ENCODE data around the gene SSRP1.

The SSRP1 gene

DNA sequence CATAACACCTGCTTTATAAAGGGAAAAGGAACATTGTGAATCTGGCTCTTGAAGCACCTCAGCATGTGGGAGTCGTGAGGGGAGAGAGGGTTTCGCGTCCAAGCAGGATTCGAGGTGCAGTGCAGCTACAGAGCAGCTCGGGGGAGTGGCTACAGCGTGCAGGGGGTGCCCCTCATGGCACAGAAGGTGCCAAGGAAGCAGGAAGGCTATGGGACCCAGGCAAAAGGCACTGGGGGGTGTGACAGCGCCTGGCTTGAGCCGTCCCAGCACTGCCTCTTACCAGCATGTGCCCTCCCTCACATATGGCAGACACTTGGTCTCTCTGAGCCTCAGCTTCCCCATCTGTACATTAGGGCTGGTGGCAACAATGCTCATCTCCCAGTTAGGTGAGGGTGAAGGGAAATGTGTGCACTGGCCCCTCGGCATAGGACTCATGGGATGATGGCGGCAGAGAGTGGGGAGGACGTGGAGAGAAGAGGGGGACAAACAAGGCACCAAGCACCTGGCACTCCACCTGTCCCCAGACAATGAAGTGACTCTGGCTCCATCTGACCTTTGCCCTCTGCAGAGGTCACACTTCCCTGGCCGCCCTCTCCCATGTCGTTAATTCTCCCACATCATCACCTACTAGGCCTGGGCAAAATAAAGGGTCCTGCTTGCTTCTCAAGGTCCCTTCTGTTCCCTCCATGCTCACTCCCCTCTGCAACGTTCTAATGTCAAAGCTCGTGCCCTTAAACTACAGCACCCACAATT is 21.3 kb downstream of the SSRP1 start:
- DNase-seq: no peak

DNA sequence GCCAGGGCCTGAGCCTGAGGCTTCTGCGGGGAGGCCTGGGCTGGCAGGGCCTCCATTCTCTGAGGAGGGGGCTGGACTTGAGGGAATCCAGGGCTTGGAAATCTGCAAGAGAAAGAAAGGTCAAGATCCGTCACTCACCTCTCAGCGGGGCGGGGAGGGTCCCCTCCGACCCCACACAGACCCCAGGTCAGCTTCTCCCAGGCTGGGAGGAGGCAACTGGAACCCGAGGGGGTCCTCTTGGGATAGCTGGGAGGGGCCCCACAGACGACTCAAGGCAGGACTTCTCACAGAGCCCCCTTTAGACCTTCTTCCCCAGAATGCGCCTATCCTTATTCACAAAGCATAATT is 21.9 kb downstream of the SSRP1 start:
- DNase-seq: no peak

DNA sequence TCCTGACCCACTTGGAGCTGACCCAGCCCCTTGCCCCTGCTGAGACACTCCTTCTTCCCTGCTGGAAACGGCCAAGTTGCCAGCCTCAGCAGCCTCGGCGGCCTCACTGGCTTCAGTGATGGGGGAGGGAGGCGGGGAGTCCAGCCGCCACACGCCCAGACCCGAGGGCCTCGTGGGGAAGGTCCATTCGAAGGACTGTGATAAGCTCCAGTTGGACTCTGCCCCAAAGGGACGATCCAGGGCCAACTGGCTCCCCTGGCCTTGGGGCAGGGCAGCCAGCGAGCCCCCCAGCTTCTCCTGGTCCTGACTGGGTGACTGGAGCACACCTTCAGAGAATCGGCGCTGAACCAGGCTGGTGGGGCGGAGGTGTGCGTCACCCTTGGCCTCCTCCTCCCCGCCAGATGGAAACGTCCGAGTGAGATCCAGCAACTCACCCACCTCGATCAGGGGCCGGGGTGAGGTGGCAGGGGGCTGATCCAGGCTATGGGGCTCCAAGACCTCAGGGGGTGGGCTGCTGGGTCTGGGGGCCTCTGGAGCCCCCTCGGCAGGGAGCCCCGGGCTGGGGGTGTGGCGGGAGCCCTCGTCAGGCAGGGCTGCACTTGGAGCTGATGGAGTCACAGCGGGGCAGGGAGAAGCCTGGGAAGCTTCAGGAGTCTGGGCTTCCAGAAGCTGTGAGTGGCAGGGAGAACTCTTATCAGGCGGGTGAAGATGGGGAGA is 22.5 kb downstream of the SSRP1 start:
- DNase-seq: no peak

DNA sequence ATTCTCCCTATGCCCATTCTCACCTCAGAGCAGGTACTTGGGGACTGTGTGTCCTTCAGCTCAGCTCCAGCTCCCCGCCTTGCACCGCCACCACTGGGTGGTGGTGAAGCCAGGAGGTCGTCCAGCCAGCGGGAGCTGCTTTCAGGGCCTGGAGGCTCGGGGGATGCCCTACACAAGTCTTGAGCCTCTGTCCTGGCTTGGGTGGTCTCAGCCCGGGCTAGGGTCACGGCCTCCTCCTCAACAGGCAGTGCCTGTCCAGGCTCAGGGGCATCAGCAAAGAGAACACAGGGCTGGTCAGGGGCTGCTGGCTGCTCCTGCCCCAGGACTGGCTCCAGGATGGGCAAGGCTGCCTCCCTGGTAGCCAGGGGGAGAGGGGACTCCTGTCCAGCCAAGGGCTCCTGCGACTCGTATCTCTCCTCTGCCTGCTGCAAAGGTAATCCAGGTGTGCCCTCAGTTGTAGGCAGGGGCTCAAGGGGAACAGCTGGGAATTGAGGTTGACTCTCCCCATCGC is 23.1 kb downstream of the SSRP1 start:
- DNase-seq: no peak

DNA sequence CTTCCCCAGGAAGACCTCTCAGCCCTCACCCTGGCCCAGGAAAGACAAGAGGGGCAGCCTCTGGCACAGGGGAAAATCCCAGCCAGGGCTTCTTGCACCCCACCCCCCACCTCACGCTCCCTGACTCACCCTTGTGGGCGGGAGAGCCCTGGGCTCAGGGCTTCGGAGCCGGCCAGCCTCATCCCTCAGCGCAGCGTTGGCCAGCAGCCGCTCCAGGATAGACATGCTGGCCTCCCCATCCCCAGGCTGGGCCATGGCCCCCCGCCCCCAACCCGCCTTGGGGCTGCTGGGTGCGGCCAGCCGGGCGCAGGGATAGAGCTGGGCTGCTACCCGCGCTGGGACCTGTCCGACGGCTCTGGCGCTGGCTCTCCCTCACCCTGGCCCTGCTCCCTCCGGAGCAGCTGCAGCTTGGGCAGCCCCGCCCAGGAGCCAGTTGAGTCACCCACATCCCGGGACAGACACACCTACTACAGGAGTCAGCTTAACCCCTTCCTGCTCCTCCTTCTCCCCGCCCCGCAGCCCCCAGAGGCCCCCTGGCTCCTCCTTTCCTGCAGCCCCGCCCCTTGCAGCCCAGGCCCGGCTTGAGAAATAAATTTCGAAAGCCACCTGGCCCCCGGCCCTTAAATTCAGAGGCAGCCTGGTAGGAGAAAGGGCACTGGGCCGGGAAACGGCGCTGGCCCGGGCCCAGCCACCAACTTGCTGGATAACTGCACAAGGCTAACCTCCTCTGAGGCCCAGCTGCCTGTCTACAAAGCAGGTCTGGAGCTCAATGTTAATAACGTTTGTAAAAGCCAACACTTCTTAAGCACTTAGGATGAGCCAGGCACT is 24.4 kb downstream of the SSRP1 start:
- DNase-seq: peak; percentile 92

DNA sequence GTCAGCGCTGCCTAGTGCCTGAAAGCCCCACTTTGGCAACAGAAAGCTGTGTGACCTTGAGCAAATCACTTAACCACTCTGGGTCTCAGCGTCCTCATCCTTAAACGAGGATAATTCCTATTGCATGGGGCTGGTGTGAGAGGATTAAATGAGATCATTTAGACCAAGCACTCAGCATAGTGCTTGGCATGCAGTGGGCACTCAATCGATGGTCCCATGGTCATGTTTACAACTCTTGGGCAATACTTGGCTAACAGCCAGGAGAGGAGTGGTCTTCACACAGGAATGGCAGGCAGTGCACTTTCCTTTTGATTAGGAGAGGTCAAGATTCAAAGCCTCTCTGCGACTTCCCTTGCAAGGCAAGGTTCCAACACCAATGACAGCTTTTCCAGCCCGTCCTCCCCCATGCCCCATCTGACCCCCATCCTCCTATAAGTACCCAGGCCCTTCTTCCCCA is 25.0 kb downstream of the SSRP1 start:
- no peak for DNase-seq

DNA sequence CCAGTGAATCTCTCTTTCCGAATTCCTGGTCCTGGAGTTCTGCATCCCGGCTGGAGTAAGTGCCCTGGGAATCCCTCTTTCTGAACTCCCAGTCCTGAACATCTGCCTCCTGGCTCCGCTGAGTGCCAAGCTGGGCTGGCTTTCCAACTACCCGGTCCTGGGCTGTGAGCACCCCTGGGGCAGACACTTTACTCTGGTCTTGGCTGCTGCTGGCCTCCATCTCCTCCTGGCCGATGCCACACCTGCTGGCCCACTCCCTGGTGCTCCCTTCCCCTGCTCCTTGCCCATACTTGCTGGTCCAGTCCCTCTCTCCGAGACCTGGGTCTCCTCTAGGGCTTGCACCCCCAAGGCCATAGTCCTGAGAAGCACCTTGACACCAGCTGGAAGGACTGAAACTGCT is 25.6 kb downstream of the SSRP1 start:
- DNase-seq: no peak

DNA sequence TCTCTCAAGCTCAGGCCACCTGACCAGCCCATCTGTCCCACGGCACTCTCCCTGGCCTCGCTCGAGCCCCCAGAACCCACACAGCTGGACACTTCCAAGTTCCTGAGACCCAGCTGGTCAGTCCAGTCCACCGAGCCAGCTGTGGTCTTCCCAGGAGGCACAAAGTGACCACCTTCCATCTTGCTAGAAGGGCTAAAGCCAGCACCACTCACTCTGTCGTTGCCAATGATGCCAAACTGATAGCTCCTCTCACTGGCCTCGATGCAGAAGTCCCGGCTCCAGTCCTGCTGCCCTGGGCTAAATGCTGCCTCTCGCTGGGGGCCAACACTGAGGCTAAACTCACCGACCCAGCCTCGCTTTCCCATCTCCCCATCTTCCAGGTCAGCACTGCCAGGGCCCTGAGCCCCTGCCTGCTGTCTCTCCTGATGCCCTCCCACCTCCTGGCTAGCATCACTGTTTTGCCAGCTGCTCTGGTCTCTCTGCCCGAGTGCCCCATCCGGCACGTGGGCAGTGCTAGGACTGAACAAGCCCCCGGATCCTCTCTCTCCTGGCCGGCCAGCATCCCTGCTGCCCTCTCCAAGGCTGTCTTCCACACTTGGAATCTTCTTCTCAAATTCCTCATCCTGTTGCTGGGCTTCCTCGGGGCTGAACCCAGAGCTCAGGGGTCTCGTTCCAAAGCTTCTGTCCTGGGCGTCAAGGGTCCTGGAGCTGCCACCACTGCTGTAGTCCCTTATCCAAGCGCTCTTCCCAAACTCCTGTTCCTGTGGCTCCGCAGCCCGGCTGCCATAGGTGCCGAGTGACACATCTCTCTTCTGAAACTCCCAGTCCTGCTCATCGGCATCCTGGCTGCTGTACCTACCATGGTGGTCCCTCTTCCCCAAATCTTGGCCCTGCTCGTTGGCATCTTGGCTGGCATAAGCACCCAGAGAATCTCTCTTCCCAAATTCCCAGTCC is 26.3 kb downstream of the SSRP1 start:
- no peak for DNase-seq

DNA sequence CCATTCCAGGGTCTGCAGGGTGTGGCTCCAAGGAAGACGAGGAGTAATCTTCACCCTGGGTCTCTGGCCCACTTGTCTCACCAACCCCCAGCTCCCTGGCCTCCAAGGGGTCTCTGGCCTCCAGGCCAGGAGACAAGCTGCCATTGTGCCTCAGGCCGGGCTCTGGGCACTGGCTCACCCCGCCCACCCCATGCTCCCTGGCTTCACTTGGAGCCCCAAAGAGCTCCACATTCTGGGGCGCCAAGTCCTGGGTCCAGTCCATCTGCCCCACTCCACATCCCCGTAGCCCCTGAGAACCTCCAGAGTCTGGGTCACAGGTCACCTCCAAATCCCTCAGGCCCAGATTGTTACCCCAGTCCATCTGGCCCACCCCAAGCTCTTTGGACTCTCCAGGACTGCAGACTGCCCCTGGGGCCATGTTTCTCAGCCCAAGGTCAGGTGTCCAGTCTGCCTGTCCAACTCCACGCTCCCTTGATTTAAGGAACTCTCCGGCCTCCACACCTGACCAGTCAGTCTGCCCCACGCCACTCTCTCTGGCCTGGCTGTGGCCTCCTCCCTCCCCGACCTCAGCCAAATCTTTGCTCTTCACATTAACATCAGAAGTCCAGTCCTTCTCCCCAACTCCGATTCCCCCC is 27.1 kb downstream of the SSRP1 start:
- DNase-seq: no peak

DNA sequence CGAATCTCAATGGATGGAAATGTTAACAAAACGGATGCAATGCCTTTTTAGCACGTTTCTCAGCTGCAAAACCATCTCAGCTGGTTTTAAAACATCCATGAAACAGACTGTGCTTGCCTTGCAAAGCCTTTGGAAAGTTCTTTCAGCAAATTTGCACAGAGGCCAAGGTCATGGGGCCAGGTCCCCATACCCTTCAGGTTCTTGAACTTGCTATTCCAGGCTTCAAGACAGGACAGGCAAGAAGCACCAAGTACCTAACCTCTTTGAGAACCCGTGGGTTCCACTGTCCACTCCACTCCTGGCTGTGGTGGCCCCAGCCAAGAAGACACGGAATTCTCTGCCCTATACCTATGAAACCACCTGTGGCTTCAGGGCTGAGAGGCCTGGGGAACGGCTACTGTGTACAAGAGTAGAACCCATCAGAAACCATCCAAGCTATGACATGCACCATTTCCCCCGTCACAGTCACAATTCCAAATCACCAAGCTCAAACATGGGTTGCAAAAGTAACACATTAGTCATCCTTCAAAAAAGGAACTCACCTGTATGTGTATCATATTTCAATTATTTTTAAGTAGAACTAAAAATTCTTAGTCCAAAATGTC is 27.9 kb downstream of the SSRP1 start:
- DNase-seq: no peak

DNA sequence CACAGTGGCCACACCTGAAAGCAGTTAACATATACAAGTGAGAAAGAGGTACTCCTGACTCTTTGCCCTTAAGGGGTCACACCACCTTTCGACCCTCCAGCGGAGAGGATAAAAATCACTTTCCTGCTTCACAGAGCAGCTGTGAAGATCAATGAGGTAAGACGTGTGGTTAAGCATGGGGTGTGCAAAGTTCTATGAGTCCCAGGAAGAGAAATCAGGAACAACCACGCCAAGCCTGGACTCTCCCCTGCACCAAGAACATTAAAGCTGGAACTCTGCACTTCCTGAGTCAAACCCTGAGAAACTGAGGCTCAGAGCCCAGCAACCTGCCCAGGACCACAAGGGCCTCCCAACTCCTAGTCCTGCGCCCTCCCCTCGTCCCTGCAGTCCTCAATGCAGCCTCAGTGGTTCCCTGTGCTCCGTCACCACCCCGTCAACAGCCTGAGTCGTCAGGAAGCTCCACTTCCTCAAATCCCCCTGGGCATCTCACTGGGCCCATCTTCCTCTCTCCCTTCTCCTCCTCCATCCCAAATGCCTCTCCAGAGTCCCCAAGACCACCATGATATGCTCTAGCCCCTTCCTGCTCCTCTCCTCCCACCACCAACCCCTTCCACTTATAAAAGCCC is 28.6 kb downstream of the SSRP1 start:
- no peak for DNase-seq

DNA sequence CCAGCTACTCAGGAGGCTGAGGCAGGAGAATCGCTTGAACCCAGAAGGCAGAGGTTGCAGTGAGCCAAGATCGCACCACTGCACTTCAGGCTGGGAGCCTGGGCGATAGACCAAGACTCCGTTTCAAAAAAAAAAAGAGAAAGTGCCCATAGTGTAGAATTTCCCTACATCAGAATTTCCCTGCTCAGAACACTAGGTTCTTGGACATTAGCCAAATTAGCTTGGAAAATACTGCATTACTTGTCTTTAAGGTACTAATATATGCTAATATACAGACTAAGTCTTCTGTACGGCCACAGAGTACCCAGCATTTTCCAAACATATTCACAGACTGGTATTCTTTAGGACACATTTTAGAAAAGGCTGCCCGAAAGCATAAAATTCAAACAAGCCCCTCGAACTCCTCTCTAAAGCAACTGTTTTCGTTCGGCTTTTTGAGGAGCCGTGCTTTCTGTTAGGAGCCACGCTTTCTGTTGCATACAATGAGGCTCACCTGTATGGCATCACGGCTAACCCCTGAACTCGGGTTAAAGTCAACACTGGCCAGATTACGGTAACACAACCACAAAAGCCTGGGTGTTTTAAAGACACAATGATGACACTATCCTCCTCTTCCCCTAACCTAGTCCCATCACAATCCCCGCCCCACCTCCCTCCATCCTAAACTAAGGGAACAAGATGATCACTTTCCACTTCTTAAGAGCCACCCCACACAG is 29.4 kb downstream of the SSRP1 start:
- DNase-seq: no peak

DNA sequence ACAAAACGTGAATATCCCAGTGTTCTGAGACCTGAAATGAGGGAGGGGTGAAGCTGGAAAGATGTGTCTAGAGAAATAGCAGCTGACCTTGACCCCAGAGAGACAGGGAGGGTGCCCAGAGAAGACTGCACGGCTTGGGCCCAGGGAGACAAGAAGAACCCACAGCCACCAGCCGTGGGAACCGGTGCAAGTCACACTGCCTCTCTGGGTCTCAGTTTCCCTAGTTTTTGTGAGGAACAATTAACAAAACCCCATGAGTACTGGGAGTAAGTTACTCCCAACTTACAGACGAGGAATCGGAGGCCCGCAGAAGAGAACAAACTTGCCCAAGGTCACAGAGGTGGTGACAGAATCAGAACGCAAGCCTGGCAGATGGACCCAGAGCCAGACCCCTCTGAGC is 30.2 kb downstream of the SSRP1 start:
- DNase-seq: no peak

DNA sequence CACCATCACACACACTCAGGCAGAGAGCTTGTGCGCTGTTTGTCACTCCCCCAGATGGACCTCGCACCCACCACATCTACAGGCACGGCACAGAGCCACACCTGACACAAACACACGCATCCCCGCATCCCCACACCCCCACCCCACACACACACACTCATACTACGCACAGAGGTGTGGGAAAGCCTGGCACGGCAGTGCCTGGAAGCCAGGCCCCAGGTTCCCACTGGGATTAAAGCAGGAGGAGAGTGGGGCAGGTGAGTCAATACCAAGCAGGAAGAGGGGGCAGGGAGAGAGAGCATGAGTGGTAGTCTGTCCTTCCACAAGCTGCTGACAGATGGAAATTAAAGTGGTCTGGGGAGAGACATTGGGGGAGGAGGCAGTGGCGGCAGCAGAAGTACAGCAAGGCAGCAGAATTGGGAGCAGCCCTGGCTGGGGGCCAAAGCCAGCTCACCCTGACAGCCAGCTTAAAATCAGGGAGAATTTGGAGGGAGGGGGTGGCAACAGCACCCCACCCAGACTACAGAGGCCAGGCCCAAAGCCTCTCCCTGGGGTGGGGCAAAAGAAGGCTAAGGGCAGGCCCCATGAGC is 31.6 kb downstream of the SSRP1 start:
- DNase-seq: peak; percentile 62

DNA sequence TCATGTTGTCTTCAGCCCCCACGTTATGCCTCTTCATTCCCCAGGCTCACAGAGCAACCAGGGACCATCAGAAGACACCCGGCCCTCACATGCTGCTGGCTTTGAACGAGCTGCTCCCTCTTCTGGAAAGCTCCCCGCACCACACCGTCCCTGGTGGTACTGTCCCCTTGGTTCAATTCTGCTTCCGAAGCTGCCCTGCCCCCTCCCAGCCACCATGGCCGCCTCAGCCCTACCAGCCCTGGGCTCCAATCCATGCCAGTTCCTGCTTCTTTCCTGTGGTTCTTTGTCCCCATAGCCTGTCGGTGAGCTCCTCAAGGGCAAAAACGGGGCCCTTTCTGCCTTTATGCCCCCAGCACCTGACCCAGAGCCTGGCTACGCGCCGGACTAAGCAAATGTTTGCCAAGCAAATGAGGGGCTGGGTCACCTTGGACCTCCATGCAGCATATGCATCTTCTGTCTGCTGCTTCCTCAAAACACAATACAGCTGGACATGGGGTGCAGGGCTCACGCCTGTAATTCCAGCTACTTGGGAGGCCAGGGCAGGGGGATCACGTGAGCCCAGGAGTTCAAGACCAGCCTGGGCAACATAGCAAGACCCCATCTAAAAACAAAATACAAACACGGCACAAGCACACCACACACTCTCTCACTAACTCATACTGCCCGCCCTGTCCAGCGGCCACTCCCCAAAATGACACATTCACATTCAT is 32.3 kb downstream of the SSRP1 start:
- no peak for DNase-seq

DNA sequence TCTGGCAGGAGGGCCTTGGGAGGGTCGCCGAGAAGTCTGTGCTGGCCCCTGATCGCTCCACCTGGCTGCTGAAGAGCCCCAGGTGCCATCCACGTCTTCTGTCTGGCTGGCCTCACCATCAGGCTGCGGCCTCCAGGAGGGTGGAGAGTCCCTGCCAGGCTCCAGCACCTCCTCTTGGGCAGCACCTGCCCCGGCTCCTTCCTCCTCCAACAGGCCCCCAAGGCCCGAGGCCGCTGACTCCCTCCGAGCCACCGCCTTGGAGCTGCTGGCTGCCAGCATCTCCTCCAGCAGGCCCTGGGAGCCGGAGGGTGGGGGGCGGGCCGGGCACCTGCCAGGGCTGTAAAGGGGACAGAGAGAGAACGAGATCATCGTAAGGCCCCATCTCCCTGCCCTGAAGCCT is 33.2 kb downstream of the SSRP1 start:
- no peak for DNase-seq

DNA sequence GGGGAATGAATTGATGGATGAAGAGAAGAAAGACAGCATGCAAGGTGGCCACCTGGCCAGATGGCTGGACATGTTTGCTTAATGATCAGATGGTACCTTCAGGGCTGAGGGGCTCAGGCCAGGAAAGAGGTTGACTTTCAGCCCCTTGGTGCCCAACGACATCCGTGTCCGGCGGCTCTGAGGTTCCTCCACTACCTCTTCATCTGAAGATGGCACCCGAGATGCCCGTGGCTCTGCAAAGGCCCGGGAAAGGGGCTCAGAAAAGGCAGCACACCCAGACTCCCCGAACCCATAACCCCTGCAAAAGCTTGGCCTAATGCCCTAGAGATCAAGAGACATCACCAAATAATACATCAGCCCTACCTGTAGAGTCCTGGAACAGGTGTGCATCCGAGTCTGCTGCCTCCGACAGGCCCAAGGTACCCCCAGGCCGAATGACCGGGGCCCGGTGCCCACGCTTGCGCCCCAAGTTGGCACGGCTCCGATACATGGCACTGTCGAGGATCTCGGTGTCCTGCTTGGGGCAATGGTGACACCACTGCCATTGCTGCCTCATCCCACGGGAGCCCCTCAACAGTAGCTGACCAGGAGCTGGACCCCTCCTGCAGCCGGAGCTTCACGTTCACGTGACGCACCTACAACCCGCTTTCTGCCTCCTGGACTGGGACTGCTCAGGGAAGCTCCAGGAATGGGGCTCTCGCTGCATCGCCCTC is 33.8 kb downstream of the SSRP1 start:
- DNase-seq: no peak

DNA sequence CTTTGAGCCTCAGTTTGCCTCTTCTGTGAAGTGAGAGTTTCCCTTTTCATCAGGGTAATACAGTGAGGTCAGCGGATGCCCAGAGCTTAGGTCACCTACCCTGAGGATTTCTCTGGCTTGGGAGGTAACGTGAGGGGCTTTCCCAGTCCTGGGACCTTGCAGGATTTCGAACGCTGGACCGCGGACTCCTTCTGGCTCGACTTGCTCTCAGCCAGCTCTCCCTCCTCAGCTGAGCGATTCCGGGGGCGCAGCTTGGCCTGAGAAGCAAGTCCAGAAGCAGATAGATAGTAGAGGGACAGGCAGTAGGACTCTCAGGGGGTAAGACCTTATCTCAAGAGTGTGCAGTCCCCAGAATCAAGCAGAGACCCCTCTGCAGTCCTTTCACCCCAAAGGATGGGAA is 34.9 kb downstream of the SSRP1 start:
- DNase-seq: no peak
